Breast epithelium (tissue), 3 donors: ENCODE results near the gene RBM12.

ENCODE experiments used
- POLR2A ChIP-seq: fragments of 450-650 bp; IDR thresholded peaks from one replicate; pipeline ENCODE4 v1.6.1; 2016; ENCODE audit warnings: antibody characterized with exemption, mild to moderate bottlenecking, moderate library complexity
- POLR2AphosphoS5 ChIP-seq, 3 donors: sonication (generic); formaldehyde crosslinking; IDR thresholded peaks; one replicate each; pipeline ENCODE4 v1.6.1; 2017; ENCODE audit warnings: antibody characterized with exemption in 3 of 3
- TF ChIP-seq, protein P1 (sequence below), 3 donors: fragments of 450-650 bp; IDR thresholded peaks; one replicate each; pipeline ENCODE4 v1.5.1; 2016 to 2017; ENCODE audit warnings: antibody characterized with exemption in 3 of 3, mild to moderate bottlenecking in 3 of 3, moderate library complexity in 3 of 3

DNA sequence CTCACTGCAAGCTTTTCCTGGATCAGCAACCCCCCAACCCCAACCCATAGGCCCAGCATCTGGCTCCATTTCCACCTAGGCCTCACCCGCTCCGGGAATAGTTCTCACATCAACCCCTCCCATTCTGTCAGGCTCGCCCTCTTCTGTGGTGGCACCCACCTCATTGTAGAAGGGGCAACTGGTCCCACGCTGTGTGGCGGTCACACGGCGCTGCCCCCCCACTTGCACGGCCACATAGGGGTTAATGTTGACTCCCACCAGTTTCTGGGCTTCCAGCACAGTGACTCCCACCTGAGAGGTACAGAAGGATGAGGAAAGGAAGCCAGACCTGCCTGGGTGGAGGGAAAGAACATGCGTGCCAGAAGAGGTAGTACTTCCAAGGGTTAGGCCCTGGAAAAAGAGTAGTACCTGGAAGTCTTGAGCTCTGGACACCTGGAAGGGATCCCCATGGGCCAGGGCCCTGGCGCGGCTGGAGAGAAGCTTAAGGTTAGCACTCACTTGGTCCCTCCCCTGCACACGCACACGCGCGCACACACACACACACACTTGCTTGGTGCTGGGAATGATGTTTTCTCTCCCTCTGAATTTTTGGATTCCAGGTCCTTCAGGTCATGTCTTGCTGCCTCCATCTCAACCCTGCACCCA is 61.7 kb downstream of the RBM12 start:
- TF ChIP-seq, protein P1, sequence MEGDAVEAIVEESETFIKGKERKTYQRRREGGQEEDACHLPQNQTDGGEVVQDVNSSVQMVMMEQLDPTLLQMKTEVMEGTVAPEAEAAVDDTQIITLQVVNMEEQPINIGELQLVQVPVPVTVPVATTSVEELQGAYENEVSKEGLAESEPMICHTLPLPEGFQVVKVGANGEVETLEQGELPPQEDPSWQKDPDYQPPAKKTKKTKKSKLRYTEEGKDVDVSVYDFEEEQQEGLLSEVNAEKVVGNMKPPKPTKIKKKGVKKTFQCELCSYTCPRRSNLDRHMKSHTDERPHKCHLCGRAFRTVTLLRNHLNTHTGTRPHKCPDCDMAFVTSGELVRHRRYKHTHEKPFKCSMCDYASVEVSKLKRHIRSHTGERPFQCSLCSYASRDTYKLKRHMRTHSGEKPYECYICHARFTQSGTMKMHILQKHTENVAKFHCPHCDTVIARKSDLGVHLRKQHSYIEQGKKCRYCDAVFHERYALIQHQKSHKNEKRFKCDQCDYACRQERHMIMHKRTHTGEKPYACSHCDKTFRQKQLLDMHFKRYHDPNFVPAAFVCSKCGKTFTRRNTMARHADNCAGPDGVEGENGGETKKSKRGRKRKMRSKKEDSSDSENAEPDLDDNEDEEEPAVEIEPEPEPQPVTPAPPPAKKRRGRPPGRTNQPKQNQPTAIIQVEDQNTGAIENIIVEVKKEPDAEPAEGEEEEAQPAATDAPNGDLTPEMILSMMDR (IDR thresholded peaks at IDR 0.05) = no peak
- TF ChIP-seq POLR2A (no peak), POLR2AphosphoS5 (IDR thresholded peaks at IDR 0.05) (no peak)
